Breast epithelium (tissue), 3 donors: ENCODE results near the gene DNAJC6.

ENCODE experiments used
- CTCF ChIP-seq, 3 donors: fragments of 450-650 bp; IDR thresholded peaks; one replicate each; pipeline ENCODE4 v1.5.1; 2016 to 2017; ENCODE audit warnings: antibody characterized with exemption in 3 of 3, mild to moderate bottlenecking in 3 of 3, moderate library complexity in 3 of 3
- POLR2A ChIP-seq: fragments of 450-650 bp; IDR thresholded peaks from one replicate; pipeline ENCODE4 v1.6.1; 2016; ENCODE audit warnings: antibody characterized with exemption, mild to moderate bottlenecking, moderate library complexity

- TF ChIP-seq CTCF (IDR thresholded peaks at IDR 0.05) = no peak
- TF ChIP-seq POLR2A = no peak
Measured at GRCh38 chr1:65330822-65331221, 21.5 kb downstream of the DNAJC6 start.
